Esophagus mucosa (tissue), 1 donor: ENCODE measurements around the gene GPA33. TPM values are rescaled to one million over a fixed set of nuclear protein-coding genes. Genes with fewer than 3 reads are reported as not detected.

ENCODE experiments used
- ATAC-seq: fragments of 200-7000 bp; cut with Tn5 transposase; one replicate; pipeline ENCODE4 v1.9.1; 2020
- total RNA-seq: library from RNA; stranded (reverse); gene quantifications from one replicate; pipeline ENCODE4 v1.2.4, GENCODE V29; 2023
- donor health status: DM: yes; HTN: yes; CAD: no.

GPA33 gene
- total RNA-seq, 1 donor from 2014 or later = not detected

- peak; percentile 17 for ATAC-seq
Observed at GRCh38 chr1:167086033-167086432, 4.1 kb downstream of the GPA33 start.

DNA sequence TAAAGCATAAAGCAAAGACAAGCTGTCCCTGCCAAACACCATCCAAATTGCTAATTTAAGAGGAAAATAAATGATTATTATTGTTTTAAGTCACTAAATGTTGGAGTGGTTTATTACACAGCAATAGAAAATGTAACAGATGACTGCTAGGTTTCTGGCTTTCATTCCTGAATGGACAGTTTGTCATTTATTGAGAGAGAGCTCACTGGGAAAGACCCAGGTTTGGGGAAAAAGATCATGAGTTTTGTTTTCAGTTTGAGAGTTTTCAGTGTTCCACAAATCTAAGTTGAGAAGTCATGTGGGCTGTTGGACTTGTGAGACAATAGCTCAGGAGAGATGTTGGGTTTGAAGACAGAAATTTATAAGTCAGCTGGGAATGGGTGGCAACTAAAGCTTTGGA, 5.4 kb downstream of the GPA33 start:
- ATAC-seq = no peak

DNA sequence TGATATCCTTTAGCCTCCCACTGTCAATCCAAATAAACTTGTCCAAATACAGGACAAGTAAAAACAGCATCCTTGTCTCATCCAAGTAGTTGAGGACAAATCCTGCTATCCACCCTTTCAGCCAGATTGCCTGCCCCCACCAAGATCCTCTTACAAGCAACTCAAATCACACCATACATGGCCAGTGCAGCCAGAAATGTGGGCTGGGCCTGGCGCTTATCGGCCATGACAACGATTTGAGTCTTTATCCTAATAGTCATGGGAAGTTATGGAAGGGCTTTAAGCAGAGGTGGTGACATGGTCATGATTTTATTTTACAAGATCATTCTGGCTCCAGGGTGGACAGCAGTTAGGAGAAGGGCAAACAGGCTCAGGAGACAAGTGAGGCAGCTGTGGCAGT, 6.3 kb downstream of the GPA33 start:
- ATAC-seq = no peak

GRCh38 chr1:167083066-167083665, 7.0 kb downstream of the GPA33 start:
- ATAC-seq = no peak

GRCh38 chr1:167082511-167083027, 7.6 kb downstream of the GPA33 start:
- peak; percentile 82 for ATAC-seq

DNA sequence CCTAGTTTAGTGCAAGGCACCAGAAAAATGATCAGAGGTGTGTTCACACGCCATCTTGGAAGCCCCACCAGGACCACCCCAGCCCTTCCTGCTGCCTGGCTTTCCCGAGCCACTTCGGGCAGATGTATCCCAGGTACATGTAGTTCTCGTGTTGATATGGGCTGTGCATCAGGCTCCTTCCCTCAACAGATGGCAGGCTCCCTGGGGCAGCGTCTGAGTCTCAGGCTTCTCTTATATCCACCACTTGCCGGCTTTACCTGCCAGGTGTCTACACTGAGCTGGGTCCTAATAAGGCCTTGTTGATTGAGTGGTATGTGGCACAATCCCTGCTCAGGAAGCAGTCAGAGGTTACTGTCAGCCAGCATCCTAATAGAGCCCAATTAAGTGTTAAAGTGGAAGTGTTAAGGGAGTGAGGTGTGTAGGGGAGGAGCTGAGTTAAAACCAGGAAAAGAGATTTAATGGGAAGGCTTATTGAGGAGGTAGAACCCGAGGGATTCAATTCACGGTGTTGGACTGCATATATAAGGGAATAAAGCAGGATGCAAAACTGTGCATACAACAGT, 8.5 kb downstream of the GPA33 start:
- no peak for ATAC-seq

GRCh38 chr1:167077868-167078210, 12.3 kb downstream of the GPA33 start:
- no peak for ATAC-seq

GRCh38 chr1:167077128-167077867, 12.9 kb downstream of the GPA33 start:
- no peak for ATAC-seq

GRCh38 chr1:167076136-167076710, 14.0 kb downstream of the GPA33 start:
- ATAC-seq = no peak

- no peak for ATAC-seq
Observed at GRCh38 chr1:167071286-167071685, 18.9 kb downstream of the GPA33 start.

GRCh38 chr1:167068761-167069160, 21.4 kb downstream of the GPA33 start:
- ATAC-seq = no peak

GRCh38 chr1:167067904-167068303, 22.3 kb downstream of the GPA33 start:
- ATAC-seq = no peak

DNA sequence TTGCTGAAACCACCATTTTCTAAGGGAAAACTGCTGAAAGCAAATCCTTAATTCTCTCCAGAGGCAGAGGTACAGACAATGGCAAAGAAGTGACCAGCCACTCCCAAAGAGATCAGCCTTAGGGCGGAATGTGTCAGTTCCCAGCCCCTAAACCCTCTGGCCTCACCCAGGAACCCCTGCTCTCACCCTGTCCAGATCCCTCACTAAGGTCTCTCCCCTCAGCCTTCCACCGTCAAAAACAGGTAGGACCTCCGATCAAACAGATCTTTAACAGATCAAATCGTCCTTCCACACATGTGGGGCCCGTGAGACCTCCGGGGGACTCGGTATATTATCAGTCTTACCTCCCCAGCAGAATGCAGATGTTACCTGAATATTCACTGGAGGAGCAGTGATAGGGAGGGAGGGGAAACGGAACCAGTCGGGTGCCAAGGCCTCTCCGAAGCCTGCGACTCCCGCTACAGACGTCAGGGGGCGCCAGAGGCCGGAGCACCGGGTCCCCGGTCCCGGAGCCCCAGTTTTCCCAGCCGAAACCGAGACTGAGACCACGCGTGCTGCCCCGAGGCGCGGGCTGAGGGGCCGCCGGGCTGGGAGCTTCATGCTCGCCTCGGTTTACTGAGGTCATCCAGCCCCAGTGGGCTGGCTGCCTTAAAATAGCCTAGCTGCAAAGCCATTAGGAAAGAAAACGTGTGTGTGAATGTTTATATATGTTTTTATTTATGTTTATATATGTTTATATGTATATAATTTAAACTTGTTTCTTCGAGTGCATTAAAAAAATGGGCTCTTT, 23.6 kb downstream of the GPA33 start:
- ATAC-seq = peak; percentile 87

DNA sequence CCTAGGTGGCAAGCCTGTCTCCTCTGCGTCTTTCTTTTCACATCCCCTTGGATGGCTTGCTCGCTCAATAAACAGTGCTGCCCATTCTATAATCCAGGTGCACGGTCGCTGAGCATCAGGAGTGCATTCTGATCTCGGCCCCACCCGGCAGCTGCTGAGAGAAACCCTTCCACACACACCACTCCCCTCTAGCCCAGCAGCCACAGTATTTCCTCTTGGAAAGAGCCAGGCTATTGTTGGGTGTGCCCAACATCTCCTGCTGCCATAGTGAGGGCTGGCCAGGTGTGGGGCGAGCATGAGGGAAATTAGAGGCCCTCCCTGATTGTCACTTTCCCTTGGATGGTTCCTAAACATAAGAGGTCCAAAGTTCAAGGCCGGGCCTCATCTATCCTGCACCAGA, 24.7 kb downstream of the GPA33 start:
- ATAC-seq = no peak

DNA sequence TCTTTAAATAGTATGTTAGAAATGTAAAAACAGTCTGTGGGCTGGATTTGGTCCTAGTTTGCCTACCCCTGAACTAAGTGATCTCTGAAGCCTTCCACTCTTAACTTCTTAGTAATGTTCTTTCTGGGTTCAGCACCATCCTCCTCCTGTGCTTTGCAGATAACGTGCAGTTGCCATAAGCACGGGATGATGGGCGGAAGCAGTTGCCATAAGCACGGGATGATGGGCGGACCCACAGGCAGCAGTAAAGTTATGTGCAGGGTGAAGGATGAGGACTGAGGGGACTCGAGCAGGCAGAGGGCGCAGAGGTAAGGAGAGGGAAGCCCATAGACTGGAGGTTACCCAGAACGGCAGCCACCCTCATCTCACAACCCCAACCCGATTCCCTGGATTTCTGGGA, 25.6 kb downstream of the GPA33 start:
- no peak for ATAC-seq

GRCh38 chr1:167061073-167061464, 29.1 kb downstream of the GPA33 start:
- ATAC-seq = no peak

- ATAC-seq = no peak
Observed at GRCh38 chr1:167060141-167061072, 29.8 kb downstream of the GPA33 start.

DNA sequence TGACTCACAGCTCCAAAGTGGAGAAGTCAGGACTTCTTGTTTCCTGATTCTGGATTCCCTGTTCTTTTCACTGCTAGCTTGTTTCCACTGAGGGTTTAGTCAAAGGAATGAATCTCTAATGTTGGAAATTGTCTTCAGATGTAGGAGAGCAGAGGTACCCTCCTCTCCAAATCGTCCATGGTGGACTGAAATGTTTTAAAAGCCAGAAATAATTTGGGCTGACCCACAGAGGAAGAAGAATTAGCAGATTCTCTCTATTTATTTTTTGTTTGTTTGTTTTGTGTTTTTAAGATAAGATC, 30.4 kb downstream of the GPA33 start:
- ATAC-seq = no peak

GRCh38 chr1:167059045-167059808, 30.9 kb downstream of the GPA33 start:
- peak; percentile 45 for ATAC-seq

- ATAC-seq = peak; percentile 36
Observed at GRCh38 chr1:167057241-167057688, 32.9 kb downstream of the GPA33 start.
